MCF 10A (cell line): ENCODE data around the gene IRF6. TPM values are rescaled to one million over a fixed set of nuclear protein-coding genes. Genes with fewer than 3 reads are reported as not detected.
A peak's percentile ranks its signal among the peaks of the same experiment; 100 is the strongest.

Experiments used
- BruUV-seq: library from RNA; stranded (reverse); fragments of 400-500 nt; replicated peaks from 2 replicates; lab custom pipeline; 2021; lab: Mats Ljungman, UMichigan
- CTCF ChIA-PET: fragments of 300-600 bp; sonication (Branson Sonifier 250); formaldehyde crosslinking; extraction: SDS; loops from one replicate; lab custom pipeline; 2021; ENCODE audit warnings: antibody characterized with exemption, inconsistent platforms; lab: Yijun Ruan, JAX
- POLR2A ChIA-PET: fragments of 300-600, 350-650 bp; sonication (Branson Sonifier 250); formaldehyde crosslinking; extraction: SDS; loops from one replicate; lab custom pipeline; 2020; ENCODE audit warnings: antibody characterized with exemption, inconsistent platforms; lab: Yijun Ruan, JAX
- DNase-seq: peaks from one replicate; pipeline ENCODE4 v3.0.0-alpha.2; 2018; ENCODE audit not compliant: unreplicated experiment
- H3K27ac Mint-ChIP-seq: one replicate; pipeline ENCODE4 v1.8.0; 2022; ENCODE audit warnings: mild to moderate bottlenecking, low read depth, mixed read lengths; ENCODE audit not compliant: unreplicated experiment
- H3K27me3 Mint-ChIP-seq: one replicate; pipeline ENCODE4 v1.8.0; 2022; ENCODE audit warnings: mixed read lengths; ENCODE audit not compliant: insufficient read depth, unreplicated experiment
- H3K36me3 Mint-ChIP-seq: one replicate; pipeline ENCODE4 v1.8.0; 2022; ENCODE audit warnings: mild to moderate bottlenecking, moderate library complexity, mixed read lengths; ENCODE audit not compliant: insufficient read depth, unreplicated experiment
- H3K4me1 Mint-ChIP-seq: one replicate; pipeline ENCODE4 v1.8.0; 2022; ENCODE audit warnings: mixed read lengths; ENCODE audit not compliant: insufficient read depth, unreplicated experiment
- H3K4me3 Mint-ChIP-seq: one replicate; pipeline ENCODE4 v1.8.0; 2022; ENCODE audit warnings: mild to moderate bottlenecking, moderate library complexity, mixed read lengths; ENCODE audit not compliant: unreplicated experiment
- H3K9me3 Mint-ChIP-seq: one replicate; pipeline ENCODE4 v1.8.0; 2022; ENCODE audit warnings: mixed read lengths; ENCODE audit not compliant: unreplicated experiment
- CTCF ChIP-seq: fragments of 200-600 bp; IDR thresholded peaks from one replicate; pipeline ENCODE4 v1.8.0; 2022; ENCODE audit warnings: antibody characterized with exemption, mild to moderate bottlenecking; ENCODE audit not compliant: unreplicated experiment
- intact Hi-C: fragments of 100-400 bp; cut with micrococcal nuclease; formaldehyde crosslinking; loops from 2 replicates; pipeline ENCODE4 v1.14.1; 2022
- total RNA-seq: library from RNA; stranded (reverse); gene quantifications from 2 replicates; pipeline ENCODE4 v1.2.3, GENCODE V29; 2022

The IRF6 gene
- total RNA-seq, 1 experiment from 2014 or later = 106 TPM

GRCh38 chr1:209791920-209792319 lies 14.0 kb downstream of the IRF6 start:
- peak; percentile 64 for DNase-seq
- H3K4me1 Mint-ChIP-seq = peaks cover 6% of the 10 kb centered on the region
- POLR2A ChIA-PET = interaction anchor here (0.9 to 4.5 kb wide), 8 partner anchors 8 to 48 kb away, joined by 3 to 53 read pairs (median 16); partner anchors contain the start of genes C1orf74 and IRF6
- no peak overlapping the region for H3K4me3 Mint-ChIP-seq
- H3K27me3 Mint-ChIP-seq = no peaks in the 10 kb centered on the region
- no peaks in the 10 kb centered on the region for H3K9me3 Mint-ChIP-seq
- CTCF ChIA-PET = interaction anchor here (0.5 to 14.2 kb wide), 10 partner anchors 9 to 929 kb away, joined by 3 to 263 read pairs (median 5); partner anchors contain the start of genes IRF6 and UTP25
- peaks cover 100% of the 10 kb centered on the region for H3K36me3 Mint-ChIP-seq
- no TSS peak for BruUV-seq
- TF ChIP-seq CTCF = no peak
- intact Hi-C loops = no loop called here
- H3K27ac Mint-ChIP-seq = peak overlapping the region; percentile 24

- BruUV-seq = no TSS peak
- Mint-ChIP-seq H3K36me3 (peaks cover 100% of the 10 kb centered on the region), H3K27me3 (no peaks in the 10 kb centered on the region), H3K4me3 (no peak overlapping the region), H3K9me3 (no peaks in the 10 kb centered on the region), H3K27ac (no peak overlapping the region), H3K4me1 (peaks cover 6% of the 10 kb centered on the region)
- no peak for TF ChIP-seq CTCF
- intact Hi-C loops = no loop called here
- DNase-seq = peak; percentile 32
- ChIA-PET CTCF (interaction anchor here (0.6 to 14.2 kb wide), 10 partner anchors 10 to 278 kb away, joined by 3 to 263 read pairs (median 5); partner anchors contain the start of genes IRF6 and UTP25), POLR2A (interaction anchor here (0.8 to 4.5 kb wide), 6 partner anchors 10 to 32 kb away, joined by 3 to 53 read pairs (median 13); partner anchors contain the start of gene IRF6)
These were observed 15.4 kb downstream of the IRF6 start for GRCh38 chr1:209790286-209791193.

- H3K27ac Mint-ChIP-seq = no peak overlapping the region
- DNase-seq = no peak
- intact Hi-C loops = no loop called here
- no peak overlapping the region for H3K4me3 Mint-ChIP-seq
- BruUV-seq = no TSS peak
- TF ChIP-seq CTCF = no peak
- ChIA-PET POLR2A (no interaction called here), CTCF (interaction anchor here (7.1 kb wide), 1 partner anchor 34 kb away, joined by 70 read pairs; no protein-coding TSS in a partner anchor)
- H3K36me3 Mint-ChIP-seq = peaks cover 100% of the 10 kb centered on the region
- H3K4me1 Mint-ChIP-seq = peaks cover 17% of the 10 kb centered on the region
- no peaks in the 10 kb centered on the region for H3K27me3 Mint-ChIP-seq
- no peaks in the 10 kb centered on the region for H3K9me3 Mint-ChIP-seq
These were observed 16.7 kb downstream of the IRF6 start for GRCh38 chr1:209789245-209789644.

- ChIA-PET POLR2A (interaction anchor here (0.6 to 6.2 kb wide), 14 partner anchors 8 to 135 kb away, joined by 3 to 142 read pairs (median 4); partner anchors contain the start of genes IRF6, LAMB3 and UTP25), CTCF (interaction anchor here (0.6 to 7.1 kb wide), 15 partner anchors 8 to 575 kb away, joined by 3 to 70 read pairs (median 6); partner anchors contain the start of gene IRF6)
- no TSS peak for BruUV-seq
- Mint-ChIP-seq H3K4me1 (peaks cover 28% of the 10 kb centered on the region), H3K36me3 (peaks cover 88% of the 10 kb centered on the region), H3K4me3 (no peak overlapping the region), H3K9me3 (no peaks in the 10 kb centered on the region), H3K27me3 (no peaks in the 10 kb centered on the region), H3K27ac (no peak overlapping the region)
- DNase-seq = no peak
- intact Hi-C loops = no loop called here
- TF ChIP-seq CTCF = no peak
These were observed 18.4 kb downstream of the IRF6 start for GRCh38 chr1:209787551-209787950.
